Caco-2 (cell line): Measurements from ENCODE around the gene GDF3. TPM values are rescaled to one million over a fixed set of nuclear protein-coding genes. Genes with fewer than 3 reads are reported as not detected.

ENCODE experiments used
- BruUV-seq: library from RNA; stranded (reverse); fragments of 400-500 nt; replicated peaks from 2 replicates; lab custom pipeline; 2021; lab: Mats Ljungman, UMichigan
- CTCF ChIA-PET: fragments of 300-600 bp; sonication (Branson Sonifier 250); formaldehyde crosslinking; loops from one replicate; lab custom pipeline; 2022; ENCODE audit warnings: antibody characterized with exemption; lab: Charles Lee
- POLR2A ChIA-PET: fragments of 300-600 bp; sonication (Branson Sonifier 250); formaldehyde crosslinking; loops from one replicate; lab custom pipeline; 2022; ENCODE audit warnings: antibody characterized with exemption; lab: Charles Lee
- DNase-seq, 2 experiments: peaks; one replicate each; pipeline versions ENCODE4 v3.0.0 to v3.0.0-alpha.2; 2020 to 2022
- H3K27me3 ChIP-seq: replicated peaks from 2 replicates; pipeline ENCODE4 v1.6.0; 2011; ENCODE audit warnings: low read length; ENCODE audit not compliant: control insufficient read depth, insufficient read depth
- H3K36me3 ChIP-seq: 2 replicates; pipeline ENCODE4 v1.5.1; 2011; ENCODE audit warnings: low read length; ENCODE audit not compliant: control insufficient read depth, insufficient read depth
- H3K4me1 ChIP-seq: fragments of 250-450 bp; sonication (Bioruptor Pico); 2 replicates; pipeline ENCODE4 v1.5.1; 2020; ENCODE audit warnings: mild to moderate bottlenecking
- H3K4me3 ChIP-seq: 2 replicates; pipeline ENCODE4 v1.5.1; 2011; ENCODE audit warnings: low read depth, mild to moderate bottlenecking, control low read depth, low read length
- H3K9me3 ChIP-seq: fragments of 250-450 bp; sonication (Bioruptor Pico); 2 replicates; pipeline ENCODE4 v1.5.1; 2020; ENCODE audit warnings: mild to moderate bottlenecking, moderate library complexity
- H3K27ac Mint-ChIP-seq: one replicate; pipeline ENCODE4 v1.8.0; 2022; ENCODE audit warnings: mixed read lengths; ENCODE audit not compliant: unreplicated experiment
- H3K27me3 Mint-ChIP-seq: one replicate; pipeline ENCODE4 v1.8.0; 2022; ENCODE audit warnings: mixed read lengths; ENCODE audit not compliant: insufficient read depth, unreplicated experiment
- H3K36me3 Mint-ChIP-seq: one replicate; pipeline ENCODE4 v1.8.0; 2022; ENCODE audit warnings: mild to moderate bottlenecking, mixed read lengths; ENCODE audit not compliant: insufficient read depth, unreplicated experiment
- H3K4me1 Mint-ChIP-seq: one replicate; pipeline ENCODE4 v1.8.0; 2022; ENCODE audit warnings: low read depth, mixed read lengths; ENCODE audit not compliant: unreplicated experiment
- H3K4me3 Mint-ChIP-seq: one replicate; pipeline ENCODE4 v1.8.0; 2022; ENCODE audit warnings: mild to moderate bottlenecking, moderate library complexity, mixed read lengths; ENCODE audit not compliant: unreplicated experiment
- H3K9me3 Mint-ChIP-seq: one replicate; pipeline ENCODE4 v1.8.0; 2022; ENCODE audit warnings: mixed read lengths; ENCODE audit not compliant: unreplicated experiment
- CTCF ChIP-seq, 2 experiments: fragments of 200-600 bp in 1 of 2; IDR thresholded peaks; 1 replicate in 1 of 2; 2 replicates in 1 of 2; pipeline versions ENCODE4 v1.5.1 to v1.8.0; 2011 to 2022; ENCODE audit warnings: antibody characterized with exemption in 1 of 2, control low read depth in 1 of 2, inconsistent platforms in 1 of 2, low read depth in 1 of 2, low read length in 1 of 2, mild to moderate bottlenecking in 1 of 2, moderate library complexity in 1 of 2; ENCODE audit not compliant: insufficient read depth in 1 of 2, severe bottlenecking in 1 of 2, unreplicated experiment in 1 of 2
- intact Hi-C: fragments of 100-400 bp; cut with micrococcal nuclease; formaldehyde crosslinking; loops from one replicate; pipeline ENCODE4 v1.10.0; 2022; ENCODE audit not compliant: unreplicated experiment
- total RNA-seq: library from RNA; stranded (reverse); gene quantifications from 2 replicates; pipeline ENCODE4 v1.2.3, GENCODE V29; 2022

Gene GDF3
- total RNA-seq, 1 experiment from 2014 or later = 0.41 TPM

GRCh38 chr12:7661741-7662140 is 33.8 kb downstream of the GDF3 start:
- Mint-ChIP-seq H3K4me3 (no peak overlapping the region), H3K27ac (no peak overlapping the region), H3K36me3 (no peaks in the 10 kb centered on the region), H3K9me3 (no peaks in the 10 kb centered on the region), H3K27me3 (no peaks in the 10 kb centered on the region), H3K4me1 (no peaks in the 10 kb centered on the region)
- TF ChIP-seq CTCF (IDR thresholded peaks at IDR 0.05; ENCODE audit: insufficient read depth in 1 of 2, low read depth in 1 of 2, low read length in 1 of 2, severe bottlenecking in 1 of 2, unreplicated experiment in 1 of 2) = no peak
- Histone ChIP-seq H3K4me3 (no peak overlapping the region), H3K36me3 (no peaks in the 10 kb centered on the region), H3K9me3 (no peaks in the 10 kb centered on the region), H3K4me1 (peaks cover 6% of the 10 kb centered on the region), H3K27me3 (no peaks in the 10 kb centered on the region)
- intact Hi-C loops = no loop called here
- DNase-seq = no peak
- BruUV-seq = no TSS peak
- ChIA-PET POLR2A (no interaction called here), CTCF (no interaction called here)

- BruUV-seq = no TSS peak
- H3K4me1 Mint-ChIP-seq = no peaks in the 10 kb centered on the region
- no peak for TF ChIP-seq CTCF (IDR thresholded peaks at IDR 0.05; ENCODE audit: insufficient read depth in 1 of 2, low read depth in 1 of 2, low read length in 1 of 2, severe bottlenecking in 1 of 2, unreplicated experiment in 1 of 2)
- Histone ChIP-seq H3K36me3 (no peaks in the 10 kb centered on the region), H3K9me3 (no peaks in the 10 kb centered on the region), H3K4me3 (no peak overlapping the region), H3K27me3 (no peaks in the 10 kb centered on the region), H3K4me1 (no peaks in the 10 kb centered on the region)
- ChIA-PET CTCF (interaction anchor here (0.5 kb wide), 1 partner anchor 10 kb away, joined by 3 read pairs; no protein-coding TSS in a partner anchor), POLR2A (no interaction called here)
- H3K36me3 Mint-ChIP-seq = no peaks in the 10 kb centered on the region
- H3K27ac Mint-ChIP-seq = no peak overlapping the region
- DNase-seq = peak in 1 of 2 experiments; percentile 7
- H3K4me3 Mint-ChIP-seq = no peak overlapping the region
- H3K9me3 Mint-ChIP-seq = no peaks in the 10 kb centered on the region
- intact Hi-C loops = no loop called here
- no peaks in the 10 kb centered on the region for H3K27me3 Mint-ChIP-seq
Measured at GRCh38 chr12:7656121-7656520, 39.5 kb downstream of the GDF3 start.

- ChIA-PET CTCF (interaction anchor here (0.8 kb wide), 1 partner anchor 9 kb away, joined by 3 read pairs; no protein-coding TSS in a partner anchor), POLR2A (no interaction called here)
- Histone ChIP-seq H3K4me3 (no peak overlapping the region), H3K9me3 (no peaks in the 10 kb centered on the region; the same call in 1 of the 2 replicates), H3K36me3 (no peaks in the 10 kb centered on the region), H3K4me1 (peaks cover 16% of the 10 kb centered on the region), H3K27me3 (no peaks in the 10 kb centered on the region)
- TF ChIP-seq CTCF (IDR thresholded peaks at IDR 0.05; ENCODE audit: insufficient read depth in 1 of 2, low read depth in 1 of 2, low read length in 1 of 2, severe bottlenecking in 1 of 2, unreplicated experiment in 1 of 2) = no peak
- Mint-ChIP-seq H3K4me3 (no peak overlapping the region), H3K36me3 (no peaks in the 10 kb centered on the region), H3K27me3 (no peaks in the 10 kb centered on the region), H3K4me1 (peaks cover 20% of the 10 kb centered on the region), H3K9me3 (no peaks in the 10 kb centered on the region), H3K27ac (no peak overlapping the region)
- intact Hi-C loops = no loop called here
- BruUV-seq = no TSS peak
- DNase-seq = no peak
Measured at GRCh38 chr12:7650091-7650490, 45.5 kb downstream of the GDF3 start.
